ENCODE measurements around the gene DBN1.
A peak's percentile ranks its signal among the peaks of the same experiment; 100 is the strongest.

DBN1 gene

GRCh38 chr5:177466861-177467260, 6.6 kb downstream of the DBN1 start:
- TF ChIP-seq CTCF (conservative IDR thresholded peaks at IDR 0.05; ENCODE audit: low read depth) = no peak
- CTCF ChIA-PET = interaction anchor here (1.9 kb wide), 1 partner anchor 10 kb away, joined by 5 read pairs; no protein-coding TSS in a partner anchor
- no peak for DNase-seq (ENCODE audit: low spot score)
- POLR2A ChIA-PET (ENCODE audit: low non-redundant PET) = no interaction called here
- H3K27ac ChIP-seq = no peak overlapping the region; the same call in 1 of the 2 replicates

GRCh38 chr5:177465044-177465443, 8.4 kb downstream of the DBN1 start:
- H3K27ac ChIP-seq = no peak overlapping the region
- ChIA-PET POLR2A (ENCODE audit: low non-redundant PET) (no interaction called here), CTCF (interaction anchor here (0.9 to 1.9 kb wide), 3 partner anchors 8 to 61 kb away, joined by 4 to 5 read pairs (median 5); no protein-coding TSS in a partner anchor)
- DNase-seq (ENCODE audit: low spot score) = no peak
- TF ChIP-seq CTCF (conservative IDR thresholded peaks at IDR 0.05; ENCODE audit: low read depth) = no peak

- POLR2A ChIA-PET (ENCODE audit: low non-redundant PET) = no interaction called here
- H3K27ac ChIP-seq = peak overlapping the region; percentile 19
These were observed 11.3 kb downstream of the DBN1 start for GRCh38 chr5:177462021-177462670.

GRCh38 chr5:177459819-177460628, 13.4 kb downstream of the DBN1 start:
- H3K27ac ChIP-seq = peak overlapping the region; percentile 26
- POLR2A ChIA-PET (ENCODE audit: low non-redundant PET) = interaction anchor here (0.8 to 0.9 kb wide), 2 partner anchors 9 to 12 kb away, joined by 3 to 4 read pairs; no protein-coding TSS in a partner anchor

More at GRCh38 chr5:177462021-177462670, 11.3 kb downstream of the DBN1 start:
- DNase-seq (ENCODE audit: low spot score) = no peak
- TF ChIP-seq CTCF (conservative IDR thresholded peaks at IDR 0.05; ENCODE audit: low read depth) = no peak
- CTCF ChIA-PET = interaction anchor here (11.5 kb wide), 1 partner anchor 59 kb away, joined by 210 read pairs; the partner anchor contains the start of gene PFN3

GRCh38 chr5:177459357-177459756, 14.1 kb downstream of the DBN1 start:
- ChIA-PET POLR2A (ENCODE audit: low non-redundant PET) (interaction anchor here (0.8 to 0.9 kb wide), 2 partner anchors 10 to 13 kb away, joined by 3 to 4 read pairs; no protein-coding TSS in a partner anchor), CTCF (interaction anchor here (0.5 to 11.5 kb wide), 4 partner anchors 56 to 454 kb away, joined by 3 to 210 read pairs (median 3); partner anchors contain the start of gene PFN3)
- no peak for TF ChIP-seq CTCF (conservative IDR thresholded peaks at IDR 0.05; ENCODE audit: low read depth)
- peak overlapping the region; percentile 26 for H3K27ac ChIP-seq
- no peak for DNase-seq (ENCODE audit: low spot score)

More at GRCh38 chr5:177459819-177460628, 13.4 kb downstream of the DBN1 start:
- no peak for TF ChIP-seq CTCF (conservative IDR thresholded peaks at IDR 0.05; ENCODE audit: low read depth)
- no peak for DNase-seq (ENCODE audit: low spot score)
- CTCF ChIA-PET = interaction anchor here (0.5 to 11.5 kb wide), 3 partner anchors 57 to 348 kb away, joined by 3 to 210 read pairs (median 3); partner anchors contain the start of gene PFN3

- ChIA-PET CTCF (interaction anchor here (0.5 to 11.5 kb wide), 6 partner anchors 36 to 454 kb away, joined by 3 to 210 read pairs (median 4); partner anchors contain the start of gene PFN3), POLR2A (ENCODE audit: low non-redundant PET) (no interaction called here)
- peak overlapping the region; percentile 26 for H3K27ac ChIP-seq
- no peak for TF ChIP-seq CTCF (conservative IDR thresholded peaks at IDR 0.05; ENCODE audit: low read depth)
- DNase-seq (ENCODE audit: low spot score) = no peak
These were observed 14.5 kb downstream of the DBN1 start for GRCh38 chr5:177458912-177459350.

Data from RWPE1 (cell line).